Keratinocyte (primary cell): ENCODE data around the gene PIK3CB. TPM values are rescaled to one million over a fixed set of nuclear protein-coding genes. Genes with fewer than 3 reads are reported as not detected.

Experiments
- DNase-seq: peaks from one replicate; pipeline ENCODE4 v3.0.0-alpha.2; 2011; ENCODE audit warnings: low read depth, missing footprints, low spot score
- FAIRE-seq: peaks from 2 replicates; lab custom pipeline; 2011; peaks lifted over from hg19 to GRCh38; lab: Jason Lieb, UNC
- H2AFZ ChIP-seq: 2 replicates; pipeline ENCODE4 v1.6.0; 2012; ENCODE audit warnings: low read length, control low read depth, inconsistent platforms; ENCODE audit not compliant: control insufficient read depth
- H3K27ac ChIP-seq: 2 replicates; pipeline ENCODE4 v1.5.1; 2011; ENCODE audit warnings: low read length; ENCODE audit not compliant: control insufficient read depth, insufficient read depth
- H3K27me3 ChIP-seq: 3 replicates; pipeline ENCODE4 v1.6.0; 2011; ENCODE audit warnings: low read length; ENCODE audit not compliant: control insufficient read depth, insufficient read depth; ENCODE audit errors: extremely low read depth
- H3K36me3 ChIP-seq, 2 experiments: 2 replicates in 1 of 2; 3 replicates in 1 of 2; pipeline ENCODE4 v1.5.1; 2011; ENCODE audit warnings: low read length in 2 of 2, mild to moderate bottlenecking in 1 of 2; ENCODE audit not compliant: control insufficient read depth in 2 of 2, insufficient read depth in 2 of 2; ENCODE audit errors: extremely low read depth in 1 of 2
- H3K4me1 ChIP-seq: 3 replicates; pipeline ENCODE4 v1.5.1; 2011; ENCODE audit warnings: low read length; ENCODE audit not compliant: control insufficient read depth, insufficient read depth; ENCODE audit errors: extremely low read depth
- H3K4me2 ChIP-seq: 3 replicates; pipeline ENCODE4 v1.6.0; 2011; ENCODE audit warnings: low read depth, low read length; ENCODE audit not compliant: control insufficient read depth, insufficient read depth; ENCODE audit errors: extremely low read depth
- H3K4me3 ChIP-seq, 3 experiments: fragments of 200-600 bp in 1 of 3; sonication (generic) in 1 of 3; 2 replicates in 2 of 3; 3 replicates in 1 of 3; pipeline ENCODE4 v1.5.1; 2011 to 2016; ENCODE audit warnings: low read length in 3 of 3, mild to moderate bottlenecking in 3 of 3, control low read depth in 2 of 3, inconsistent platforms in 1 of 3, low read depth in 1 of 3, mixed read lengths in 1 of 3, mixed run types in 1 of 3, moderate library complexity in 1 of 3; ENCODE audit not compliant: control insufficient read depth in 2 of 3, insufficient read depth in 2 of 3; ENCODE audit errors: extremely low read depth in 1 of 3
- H3K79me2 ChIP-seq: 2 replicates; pipeline ENCODE4 v1.6.0; 2012; ENCODE audit warnings: low read length; ENCODE audit not compliant: control insufficient read depth, insufficient read depth
- H3K9ac ChIP-seq: 3 replicates; pipeline ENCODE4 v1.6.0; 2011; ENCODE audit warnings: low read length; ENCODE audit not compliant: control insufficient read depth, insufficient read depth; ENCODE audit errors: extremely low read depth
- H3K9me1 ChIP-seq: 3 replicates; pipeline ENCODE4 v1.6.0; 2011; ENCODE audit warnings: low read length; ENCODE audit not compliant: control insufficient read depth, insufficient read depth; ENCODE audit errors: extremely low read depth
- H3K9me3 ChIP-seq: 2 replicates; pipeline ENCODE4 v1.5.1; 2012; ENCODE audit warnings: low read depth, low read length; ENCODE audit not compliant: control insufficient read depth
- H4K20me1 ChIP-seq: 3 replicates; pipeline ENCODE4 v1.6.0; 2011; ENCODE audit warnings: low read length; ENCODE audit not compliant: control insufficient read depth, insufficient read depth; ENCODE audit errors: extremely low read depth
- CTCF ChIP-seq, 3 experiments: IDR thresholded peaks in 1 of 3; conservative IDR thresholded peaks in 1 of 3; optimal IDR thresholded peaks in 1 of 3; 2 replicates in 2 of 3; 3 replicates in 1 of 3; pipeline versions ENCODE3 to v1.5.1; 2011; ENCODE audit warnings: low read length in 3 of 3, mild to moderate bottlenecking in 3 of 3, moderate library complexity in 2 of 3, control low read depth in 1 of 3, inconsistent platforms in 1 of 3; ENCODE audit not compliant: insufficient read depth in 2 of 3; ENCODE audit errors: extremely low read depth in 1 of 3
- EZH2 ChIP-seq: IDR thresholded peaks from one replicate; pipeline ENCODE4 v1.6.1; 2012; ENCODE audit warnings: inconsistent platforms, mild to moderate bottlenecking, low read length, moderate library complexity
- dilution Hi-C: fragments of 300-500 bp; cut with MboI; formaldehyde crosslinking; loops from one replicate; pipeline ENCODE4 v1.7.0; 2020; ENCODE audit warnings: low sequenced_read_pairs; ENCODE audit not compliant: extremely low pct_ligation_motif_present
- polyA plus RNA-seq, 5 experiments: library from polyadenylated mRNA; depleted of rRNA in 3 of 5; stranded (reverse) in 3 of 5; stranded (forward) in 1 of 5; unstranded in 1 of 5; fragments of >200 nt; gene quantifications; 1 replicate in 1 of 5; 2 replicates in 3 of 5; 3 replicates in 1 of 5; pipeline versions ENCODE4 v1.2.1 to v1.2.3, GENCODE V29; 2011 to 2012; ENCODE audit warnings: missing spikeins in 2 of 5, low read depth in 1 of 5, low replicate concordance in 1 of 5

Gene PIK3CB
- polyA plus RNA-seq, 1 donor (not counting 4 experiments of a cell fraction or from before 2014, with no cell fraction given): 19.9 TPM

- Histone ChIP-seq H3K9me3 (no peaks in the 10 kb centered on the region), H3K27ac (no peak overlapping the region), H2AFZ (no peak overlapping the region), H3K9ac (no peak overlapping the region), H3K4me3 (no peak overlapping the region), H3K4me1 (peaks cover 11% of the 10 kb centered on the region), H3K79me2 (peaks cover 67% of the 10 kb centered on the region), H3K27me3 (no peaks in the 10 kb centered on the region), H3K4me2 (no peak overlapping the region), H3K9me1 (no peaks in the 10 kb centered on the region), H4K20me1 (no peaks in the 10 kb centered on the region), H3K36me3 (peaks cover 0 to 3% of the 10 kb centered on the region in 2 experiments)
- no peak for TF ChIP-seq EZH2
- no peak for TF ChIP-seq CTCF (optimal IDR thresholded peaks at IDR 0.05 in 1 of 3, IDR thresholded peaks at IDR 0.05 in 1 of 3, conservative IDR thresholded peaks at IDR 0.05 in 1 of 3; ENCODE audit: extremely low read depth in 1 of 3, insufficient read depth in 2 of 3, low read length in 3 of 3)
- FAIRE-seq (no peak), DNase-seq (no peak)
- dilution Hi-C loops: no loop called here
Measured at GRCh38 chr3:138827222-138827621, 7.5 kb downstream of the PIK3CB start.

- peaks cover 58% of the 10 kb centered on the region for H3K79me2 ChIP-seq
- peaks cover 8% of the 10 kb centered on the region for H3K4me1 ChIP-seq
- H3K4me3 ChIP-seq: no peak overlapping the region
- no peak overlapping the region for H2AFZ ChIP-seq
- no peak overlapping the region for H3K27ac ChIP-seq
- no peaks in the 10 kb centered on the region for H4K20me1 ChIP-seq
- FAIRE-seq (peak; percentile 39), DNase-seq (no peak)
- TF ChIP-seq CTCF (optimal IDR thresholded peaks at IDR 0.05 in 1 of 3, IDR thresholded peaks at IDR 0.05 in 1 of 3, conservative IDR thresholded peaks at IDR 0.05 in 1 of 3; ENCODE audit: extremely low read depth in 1 of 3, insufficient read depth in 2 of 3, low read length in 3 of 3) (no peak), EZH2 (no peak)
- dilution Hi-C loops: no loop called here
- H3K9ac ChIP-seq: no peak overlapping the region
- no peak overlapping the region for H3K4me2 ChIP-seq
- no peaks in the 10 kb centered on the region for H3K27me3 ChIP-seq
- H3K36me3 ChIP-seq: peaks cover 3 to 5% of the 10 kb centered on the region in 2 experiments
- H3K9me1 ChIP-seq: no peaks in the 10 kb centered on the region
- no peaks in the 10 kb centered on the region for H3K9me3 ChIP-seq
Measured at GRCh38 chr3:138825336-138825735, 9.4 kb downstream of the PIK3CB start.
